Natural killer cell treated with Interleukin-12 subunit alpha and Interleukin-12 subunit beta and Interleukin-15 and Interleukin-18, amount 100 ng/mL, for 72 hours (primary cell): ENCODE data around the gene TAF11L14. TPM values are rescaled to one million over a fixed set of nuclear protein-coding genes. Genes with fewer than 3 reads are reported as not detected.
A peak's percentile ranks its signal among the peaks of the same experiment; 100 is the strongest.
"Not testable (repeated sequence)": the region's sequence is repeated elsewhere in the genome, so short reads cannot be mapped to it uniquely, and the experiment has no call there.

ENCODE experiments used
- ATAC-seq, 2 donors: fragments of 150-1000 bp; cut with Tn5 transposase in 1 of 2; sonication (Bioruptor Pico), chemical (Tn5 transposase) in 1 of 2; 2 replicates each; pipeline ENCODE4 v1.10.0; 2021
- DNase-seq: peaks from one replicate; pipeline ENCODE4 v3.0.0; 2022; ENCODE audit warnings: low spot score
- H3K27ac Mint-ChIP-seq, 2 donors: 1 replicate in 1 of 2; 2 replicates in 1 of 2; pipeline ENCODE4 v1.8.0; 2022; ENCODE audit warnings: mixed read lengths in 2 of 2, mild to moderate bottlenecking in 1 of 2, moderate library complexity in 1 of 2
- H3K27me3 Mint-ChIP-seq, 2 donors: 1 replicate in 1 of 2; 2 replicates in 1 of 2; pipeline ENCODE4 v1.8.0; 2022; ENCODE audit warnings: mixed read lengths in 2 of 2
- H3K36me3 Mint-ChIP-seq: one replicate; pipeline ENCODE4 v1.8.0; 2022; ENCODE audit warnings: mixed read lengths
- H3K4me1 Mint-ChIP-seq, 2 donors: 1 replicate in 1 of 2; 2 replicates in 1 of 2; pipeline ENCODE4 v1.8.0; 2022; ENCODE audit warnings: low read depth in 2 of 2, mixed read lengths in 2 of 2, mild to moderate bottlenecking in 1 of 2
- H3K4me3 Mint-ChIP-seq: one replicate; pipeline ENCODE4 v1.8.0; 2022; ENCODE audit warnings: mixed read lengths
- H3K9me3 Mint-ChIP-seq: 2 replicates; pipeline ENCODE4 v1.8.0; 2022; ENCODE audit warnings: mixed read lengths
- total RNA-seq, 2 donors: library from RNA; stranded (reverse); gene quantifications; one replicate each; pipeline ENCODE4 v1.2.3, GENCODE V29; 2022

TAF11L14 gene
- total RNA-seq, 2 donors from 2014 or later, result not detected

DNA sequence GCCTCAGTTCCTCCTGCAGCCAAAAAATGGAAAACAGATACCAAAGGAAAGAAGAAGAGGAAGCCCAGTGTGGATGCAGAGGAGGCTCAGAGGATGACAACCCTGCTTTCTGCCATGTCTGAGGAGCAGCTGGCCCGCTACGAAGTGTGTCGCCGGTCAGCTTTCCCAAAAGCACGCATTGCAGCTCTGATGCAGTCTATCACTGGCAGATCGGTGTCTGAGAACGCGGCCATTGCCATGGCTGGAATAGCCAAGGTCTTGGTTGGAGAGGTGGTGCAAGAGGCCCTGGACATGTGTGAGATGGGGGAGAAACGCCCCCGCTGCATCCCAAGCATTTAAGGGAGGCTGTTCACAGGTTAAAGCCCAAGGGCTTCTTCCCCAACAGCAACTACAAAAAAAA is 15.0 kb downstream of the TAF11L14 start:
- H3K4me1 Mint-ChIP-seq, ATAC-seq, H3K27ac Mint-ChIP-seq, H3K27me3 Mint-ChIP-seq, DNase-seq, H3K4me3 Mint-ChIP-seq: not testable (repeated sequence)
- peaks cover 17% of the 10 kb centered on the region for H3K9me3 Mint-ChIP-seq
- peaks cover 16% of the 10 kb centered on the region for H3K36me3 Mint-ChIP-seq

DNA sequence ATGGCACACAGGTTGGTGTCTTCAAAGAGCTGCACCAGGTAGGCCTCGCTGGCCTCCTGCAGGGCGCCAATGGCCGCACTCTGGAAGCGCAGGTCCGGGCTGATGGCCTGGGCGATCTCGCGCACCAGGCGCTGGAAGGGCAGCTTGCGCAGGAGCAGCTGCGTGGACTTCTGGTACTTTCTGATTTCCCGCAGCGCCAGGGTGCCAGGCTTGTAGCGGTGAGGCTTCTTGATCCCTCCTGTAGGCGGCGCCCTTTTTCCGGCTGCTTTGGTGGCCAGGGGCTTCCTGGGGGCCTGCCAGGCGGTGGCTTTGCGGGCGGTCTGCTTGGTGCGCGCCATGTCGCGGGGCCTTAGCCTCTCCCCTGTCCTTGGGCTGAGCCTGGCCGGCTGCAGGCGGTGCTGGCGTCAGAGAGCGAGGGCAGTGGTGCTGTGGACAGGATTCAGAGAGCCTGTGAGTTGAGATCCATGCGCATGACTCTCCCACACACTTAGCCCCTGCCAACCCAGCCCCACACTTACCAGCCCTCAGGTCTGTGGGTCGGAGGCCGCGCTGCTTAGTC is 21.0 kb downstream of the TAF11L14 start:
- not testable (repeated sequence) for H3K27ac Mint-ChIP-seq, ATAC-seq, DNase-seq, H3K4me1 Mint-ChIP-seq, H3K4me3 Mint-ChIP-seq, H3K27me3 Mint-ChIP-seq, H3K9me3 Mint-ChIP-seq, H3K36me3 Mint-ChIP-seq

DNA sequence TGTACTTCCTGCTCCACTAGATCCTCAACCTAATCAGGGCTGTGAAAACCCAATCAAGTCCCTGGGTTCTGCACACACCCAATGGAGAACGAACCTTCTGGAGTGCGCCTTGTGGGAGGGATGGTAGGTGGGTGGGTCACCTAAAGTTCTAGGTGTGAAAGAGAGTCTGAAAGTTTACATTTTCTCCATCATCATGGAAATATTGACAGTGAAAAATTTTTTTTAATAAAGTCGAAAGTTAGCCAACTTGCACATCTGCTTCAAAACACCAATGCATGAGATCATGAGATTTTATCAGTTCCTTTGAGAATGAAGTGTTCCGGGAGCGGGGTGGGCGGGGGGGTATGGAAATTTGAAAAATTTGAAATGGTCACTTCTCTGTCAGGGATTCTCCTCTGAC is 21.7 kb downstream of the TAF11L14 start:
- Mint-ChIP-seq H3K36me3 (peaks cover 13% of the 10 kb centered on the region), H3K27me3 (no peaks in the 10 kb centered on the region), H3K4me1 (no peaks in the 10 kb centered on the region), H3K9me3 (peaks cover 10% of the 10 kb centered on the region), H3K4me3 (no peak overlapping the region), H3K27ac (no peak overlapping the region)
- no peak for DNase-seq
- no peak for ATAC-seq

DNA sequence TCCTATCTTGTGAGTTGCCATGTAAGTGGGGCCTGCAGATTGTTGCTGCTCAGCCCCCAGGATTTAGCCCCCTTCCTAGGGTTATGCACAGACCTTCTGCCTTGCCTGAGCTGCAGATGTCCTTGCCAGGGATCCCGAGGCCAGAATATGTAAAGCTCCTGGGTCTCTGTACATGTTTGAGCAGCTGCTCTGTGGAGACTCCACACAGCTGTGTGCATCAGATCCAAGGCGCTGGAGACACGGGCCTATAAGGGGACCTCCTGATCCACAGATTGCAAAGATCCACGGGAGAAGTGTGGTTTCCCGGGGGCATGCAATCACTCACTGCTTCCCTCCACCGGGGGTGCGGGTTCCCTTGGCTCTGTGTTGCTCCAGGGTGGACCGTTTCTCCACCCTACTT is 28.9 kb downstream of the TAF11L14 start:
- peaks cover 20% of the 10 kb centered on the region for H3K36me3 Mint-ChIP-seq

DNA sequence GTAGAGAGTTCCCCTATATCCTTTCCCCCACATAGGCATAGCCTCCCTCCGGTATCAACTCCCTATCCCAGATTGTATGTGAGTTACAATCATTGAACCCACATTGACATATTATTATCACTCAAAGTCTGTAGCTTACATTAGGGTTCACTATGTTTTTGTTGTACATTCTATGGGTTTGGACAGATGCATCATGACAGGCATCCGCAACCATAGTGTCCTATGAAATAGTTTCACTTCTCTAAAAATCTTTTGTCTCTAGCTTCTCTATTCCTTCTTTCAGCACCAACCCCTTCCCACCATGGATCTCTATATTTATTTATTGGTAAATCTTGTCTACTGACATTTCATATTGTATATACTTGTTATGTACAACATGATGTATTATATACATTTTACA is 31.6 kb downstream of the TAF11L14 start:
- H3K36me3 Mint-ChIP-seq, result peaks cover 21% of the 10 kb centered on the region
- ATAC-seq (no peak), DNase-seq (no peak)
- no peak overlapping the region for H3K4me3 Mint-ChIP-seq
- no peaks in the 10 kb centered on the region for H3K27me3 Mint-ChIP-seq
- peaks cover 26% of the 10 kb centered on the region for H3K9me3 Mint-ChIP-seq
- no peak overlapping the region for H3K27ac Mint-ChIP-seq
- H3K4me1 Mint-ChIP-seq, result no peaks in the 10 kb centered on the region

More for the DNA sequence above, 28.9 kb downstream of the TAF11L14 start:
- no peak overlapping the region for H3K27ac Mint-ChIP-seq
- ATAC-seq (peak in 1 of 2 donors; percentile 24), DNase-seq (no peak)
- H3K4me1 Mint-ChIP-seq, result no peaks in the 10 kb centered on the region
- H3K9me3 Mint-ChIP-seq, result peaks cover 29% of the 10 kb centered on the region
- no peaks in the 10 kb centered on the region for H3K27me3 Mint-ChIP-seq
- H3K4me3 Mint-ChIP-seq, result no peak overlapping the region

DNA sequence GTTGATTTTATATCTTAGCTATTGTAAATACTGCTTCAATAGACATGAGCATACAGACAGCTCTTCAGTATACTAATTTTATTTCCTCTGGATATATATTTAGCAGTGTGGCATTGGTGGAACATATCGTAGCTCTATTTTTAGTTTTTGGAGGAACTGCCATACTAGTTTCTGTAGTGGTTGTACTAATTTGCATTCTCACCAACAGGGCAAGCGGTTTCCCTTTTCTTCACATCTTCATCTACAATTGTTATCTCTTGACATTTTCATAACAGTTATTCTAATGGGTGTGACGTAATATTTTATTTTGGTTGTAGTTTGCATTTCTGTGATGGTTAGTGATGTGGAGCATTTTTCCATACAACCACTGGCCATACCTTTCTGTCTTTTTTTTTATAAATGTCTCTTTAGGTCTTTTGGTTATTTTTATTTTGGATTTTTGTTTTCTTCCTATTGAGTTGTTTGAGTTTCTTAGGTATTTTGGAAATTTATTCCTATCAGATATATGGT is 32.5 kb downstream of the TAF11L14 start:
- H3K4me1 Mint-ChIP-seq, result no peaks in the 10 kb centered on the region
- peaks cover 19% of the 10 kb centered on the region for H3K9me3 Mint-ChIP-seq
- no peak for DNase-seq
- no peak overlapping the region for H3K4me3 Mint-ChIP-seq
- H3K27me3 Mint-ChIP-seq, result no peaks in the 10 kb centered on the region
- H3K36me3 Mint-ChIP-seq, result peaks cover 23% of the 10 kb centered on the region
- H3K27ac Mint-ChIP-seq, result no peak overlapping the region
- ATAC-seq, result no peak

DNA sequence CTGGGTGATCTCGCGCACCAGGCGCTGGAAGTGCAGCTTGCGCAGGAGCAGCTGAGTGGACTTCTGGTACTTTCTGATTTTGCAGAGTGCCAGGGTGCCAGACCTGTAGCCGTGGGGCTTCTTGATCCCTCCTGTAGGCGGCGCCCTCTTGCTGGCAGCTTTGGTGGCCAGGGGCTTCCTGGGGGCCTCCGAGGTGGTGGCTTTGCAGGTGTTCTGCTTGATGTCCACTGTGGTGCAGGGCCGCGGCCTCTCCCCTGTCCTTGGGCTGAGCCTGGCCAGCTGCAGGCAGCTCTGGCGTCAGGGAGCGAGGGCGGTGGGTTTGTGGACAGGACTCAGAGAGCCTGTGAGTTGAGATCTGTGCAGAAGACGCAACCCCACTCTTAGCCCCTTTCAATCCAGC is 36.1 kb downstream of the TAF11L14 start:
- Mint-ChIP-seq H3K27me3 (no peaks in the 10 kb centered on the region), H3K9me3 (peaks cover 21% of the 10 kb centered on the region), H3K4me3 (no peak overlapping the region), H3K4me1 (no peaks in the 10 kb centered on the region), H3K27ac (no peak overlapping the region), H3K36me3 (peaks cover 14% of the 10 kb centered on the region)
- ATAC-seq, result no peak
- DNase-seq, result no peak

DNA sequence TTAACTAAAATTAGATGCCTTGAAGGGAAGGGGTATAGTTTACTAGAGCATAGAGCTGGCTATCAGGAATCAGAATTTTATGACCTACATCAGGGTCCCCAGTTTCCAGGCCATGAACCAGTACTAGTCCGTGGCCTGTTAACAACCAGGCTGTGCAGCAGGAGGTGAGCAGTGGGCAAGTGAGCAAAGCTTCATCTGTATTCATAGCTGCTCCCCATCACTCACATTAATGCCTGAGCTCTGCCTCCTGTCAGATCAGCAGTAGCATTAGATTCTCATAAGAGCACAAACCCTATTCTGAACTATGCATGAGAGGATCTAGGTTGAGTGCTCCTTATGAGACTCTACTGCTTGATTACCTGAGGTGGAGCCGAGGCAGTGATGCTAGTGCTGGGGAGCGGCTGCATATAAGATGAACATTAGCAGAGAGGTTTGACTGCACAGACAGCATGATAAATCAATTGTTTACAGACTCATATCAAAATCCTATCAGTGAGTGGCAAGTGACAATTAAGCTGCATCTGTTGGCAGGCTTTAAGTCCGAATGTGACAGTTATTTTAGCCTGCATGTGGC is 44.6 kb downstream of the TAF11L14 start:
- H3K36me3 Mint-ChIP-seq, result no peaks in the 10 kb centered on the region
- no peak overlapping the region for H3K27ac Mint-ChIP-seq
- no peak for DNase-seq
- H3K4me3 Mint-ChIP-seq, result no peak overlapping the region
- no peak for ATAC-seq
- H3K4me1 Mint-ChIP-seq, result no peaks in the 10 kb centered on the region
- no peaks in the 10 kb centered on the region for H3K27me3 Mint-ChIP-seq
- peaks cover 3% of the 10 kb centered on the region for H3K9me3 Mint-ChIP-seq

DNA sequence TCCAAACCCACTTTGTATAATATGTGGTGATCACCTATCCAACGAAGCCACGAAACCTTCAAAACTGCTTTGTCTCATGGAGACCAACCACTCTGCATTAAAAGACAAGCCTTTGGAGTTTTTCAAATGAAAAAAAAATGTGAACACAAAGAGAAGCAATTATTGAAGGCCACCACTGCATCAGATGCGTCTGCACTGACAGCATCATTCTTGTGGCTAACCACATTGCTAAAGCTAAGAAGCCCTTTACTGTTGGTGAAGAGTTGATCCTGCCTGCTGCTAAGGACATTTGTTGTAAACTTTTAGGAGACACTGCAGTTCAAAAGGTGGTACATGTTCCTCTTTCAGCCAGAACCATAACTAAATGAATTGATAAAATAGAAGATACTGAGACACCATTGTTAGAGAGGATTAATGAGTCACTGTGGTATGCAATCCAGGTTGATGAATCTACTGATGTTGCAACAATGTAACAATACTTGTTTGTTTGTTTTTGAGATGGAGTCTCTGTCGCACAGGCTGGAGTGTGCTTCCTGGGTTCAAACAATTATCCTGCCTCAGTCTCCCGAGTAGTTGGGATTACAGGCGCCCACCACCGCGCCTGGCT is 45.4 kb downstream of the TAF11L14 start:
- Mint-ChIP-seq H3K4me3 (no peak overlapping the region), H3K9me3 (peaks cover 3% of the 10 kb centered on the region), H3K27ac (no peak overlapping the region), H3K27me3 (no peaks in the 10 kb centered on the region), H3K36me3 (no peaks in the 10 kb centered on the region), H3K4me1 (no peaks in the 10 kb centered on the region)
- DNase-seq, result no peak
- ATAC-seq, result no peak

DNA sequence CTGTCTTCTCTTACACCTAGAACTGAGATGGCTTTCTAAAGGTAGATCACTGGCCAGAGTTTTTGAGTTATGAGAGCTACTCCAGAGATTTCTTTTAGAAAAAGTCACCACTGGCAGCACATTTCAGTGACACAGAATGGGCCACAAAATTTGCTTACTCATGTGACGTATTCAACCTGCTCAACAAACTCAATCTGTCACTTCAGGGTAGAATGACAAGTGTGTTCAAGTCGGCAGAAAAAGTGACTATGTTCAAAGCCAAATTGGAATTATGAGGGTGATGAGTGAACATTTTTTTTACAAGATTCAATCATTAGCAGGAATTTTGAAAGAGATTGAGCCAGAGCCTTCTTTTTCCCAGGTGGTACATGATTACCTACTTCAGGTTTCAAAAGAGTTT is 46.5 kb downstream of the TAF11L14 start:
- Mint-ChIP-seq H3K36me3 (no peaks in the 10 kb centered on the region), H3K27me3 (no peaks in the 10 kb centered on the region), H3K4me3 (no peak overlapping the region), H3K9me3 (peaks cover 3% of the 10 kb centered on the region), H3K27ac (no peak overlapping the region), H3K4me1 (no peaks in the 10 kb centered on the region)
- no peak for ATAC-seq
- no peak for DNase-seq

Other genes starting within 250 kb of the TAF11L14 start
- gene TAF11L2, start 136.2 kb upstream of the TAF11L14 start, total RNA-seq, result not detected
- gene TAF11L3, start 116.1 kb upstream of the TAF11L14 start, total RNA-seq, result not detected
- gene TAF11L4, start 112.7 kb upstream of the TAF11L14 start, total RNA-seq, result not detected
- not detected for gene TAF11L5, start 109.2 kb upstream of the TAF11L14 start, total RNA-seq
- gene TAF11L6, start 105.8 kb upstream of the TAF11L14 start, total RNA-seq, result not detected
- gene TAF11L7, start 48.7 kb upstream of the TAF11L14 start, total RNA-seq, result not detected
- gene TAF11L8, start 43.5 kb upstream of the TAF11L14 start, total RNA-seq, result not detected
- not detected for gene TAF11L9, start 40.1 kb upstream of the TAF11L14 start, total RNA-seq
- not detected for gene TAF11L10, start 36.6 kb upstream of the TAF11L14 start, total RNA-seq
- gene TAF11L11, start 30.3 kb upstream of the TAF11L14 start, total RNA-seq, result not detected
- gene TAF11L12, start 24.1 kb upstream of the TAF11L14 start, total RNA-seq, result not detected
- gene TAF11L13, start 2.4 kb upstream of the TAF11L14 start, total RNA-seq, result not detected